Stomach (tissue), 9 donors: ENCODE results near the gene CLEC4G. TPM values are rescaled to one million over a fixed set of nuclear protein-coding genes. Genes with fewer than 3 reads are reported as not detected.

Experiments
- DNase-seq, 2 donors: peaks; one replicate each; pipeline versions ENCODE4 v3.0.0 to v3.0.0-alpha.2; 2013 to 2019
- H3K27ac ChIP-seq, 5 donors: fragments of 200-600 bp in 4 of 5; sonication (generic) in 4 of 5; one replicate each; pipeline ENCODE4 v1.5.1; 2013 to 2019; ENCODE audit warnings: mild to moderate bottlenecking in 1 of 5, moderate library complexity in 1 of 5
- H3K27me3 ChIP-seq, 3 donors: fragments of 200-600 bp; sonication (generic); one replicate each; pipeline ENCODE4 v1.5.1; 2017 to 2019; ENCODE audit warnings: mixed run types in 1 of 3
- H3K36me3 ChIP-seq, 4 donors: fragments of 200-600 bp; sonication (generic); 1 replicate in 3 of 4; 2 replicates in 1 of 4; pipeline ENCODE4 v1.5.1; 2016 to 2019
- H3K4me1 ChIP-seq, 4 donors: fragments of 200-600 bp; sonication (generic); one replicate each; pipeline ENCODE4 v1.5.1; 2016 to 2019
- H3K4me3 ChIP-seq, 4 donors: fragments of 200-600 bp; sonication (generic) in 3 of 4; one replicate each; pipeline ENCODE4 v1.5.1; 2016 to 2019; ENCODE audit warnings: mild to moderate bottlenecking in 1 of 4
- H3K9me3 ChIP-seq, 4 donors: fragments of 200-600 bp; sonication (generic); one replicate each; pipeline ENCODE4 v1.5.1; 2016 to 2019
- EP300 ChIP-seq: sonication (generic); formaldehyde crosslinking; IDR thresholded peaks from one replicate; pipeline ENCODE4 v1.6.1; 2017; ENCODE audit warnings: antibody characterized with exemption
- POLR2A ChIP-seq, 4 donors: fragments of 450-650 bp; IDR thresholded peaks; one replicate each; pipeline ENCODE4 v1.6.1; 2016; ENCODE audit warnings: antibody characterized with exemption in 4 of 4, control low read depth in 2 of 4, mild to moderate bottlenecking in 1 of 4, moderate library complexity in 1 of 4
- POLR2AphosphoS5 ChIP-seq, 3 donors: sonication (generic); formaldehyde crosslinking; IDR thresholded peaks; one replicate each; pipeline ENCODE4 v1.6.1; 2016; ENCODE audit warnings: antibody characterized with exemption in 3 of 3
- WGBS, 5 donors: extraction: QIAGEN DNeasy Blood & Tissue Kit in 3 of 5; methylation state at CpG; one replicate each; pipeline versions ENCODE4 v1.1.5 to v1.1.7; 2013 to 2018; 5-methylcytosine and 5-hydroxymethylcytosine counted together
- intact Hi-C: fragments of 100-400 bp; cut with DNase I; formaldehyde crosslinking; loops from one replicate; pipeline ENCODE4 v1.15.1; 2023; ENCODE audit warnings: low total_unique reads
- polyA plus RNA-seq, 3 donors: library from polyadenylated mRNA; stranded (reverse); fragments of 200-250 nt; gene quantifications; one replicate each; pipeline ENCODE4 v1.2.3, GENCODE V29; 2013
- total RNA-seq, 5 donors: library from RNA; depleted of rRNA; stranded (reverse); fragments of >200 nt; gene quantifications; one replicate each; pipeline versions ENCODE4 v1.1.0 to v1.2.3, GENCODE V29; 2014 to 2016
- TF ChIP-seq, protein P1 (sequence below), 7 experiments: fragments of 450-650 bp in 4 of 7; fragments of 200-600 bp in 3 of 7; sonication (generic) in 3 of 7; IDR thresholded peaks; one replicate each; pipeline ENCODE4 v1.5.1; 2016 to 2019; ENCODE audit warnings: antibody characterized with exemption in 7 of 7, control low read depth in 2 of 7, mild to moderate bottlenecking in 1 of 7
- donor health status: healthy with polysubstance abuse.
- donor health status: Bipolar disorder and iron deficiency.
- donor health status: healthy.

Gene CLEC4G
- total and polyA plus RNA-seq, 8 donors, result 0.25 to 1.2 (median 0.69) TPM; not detected in 4

DNA sequence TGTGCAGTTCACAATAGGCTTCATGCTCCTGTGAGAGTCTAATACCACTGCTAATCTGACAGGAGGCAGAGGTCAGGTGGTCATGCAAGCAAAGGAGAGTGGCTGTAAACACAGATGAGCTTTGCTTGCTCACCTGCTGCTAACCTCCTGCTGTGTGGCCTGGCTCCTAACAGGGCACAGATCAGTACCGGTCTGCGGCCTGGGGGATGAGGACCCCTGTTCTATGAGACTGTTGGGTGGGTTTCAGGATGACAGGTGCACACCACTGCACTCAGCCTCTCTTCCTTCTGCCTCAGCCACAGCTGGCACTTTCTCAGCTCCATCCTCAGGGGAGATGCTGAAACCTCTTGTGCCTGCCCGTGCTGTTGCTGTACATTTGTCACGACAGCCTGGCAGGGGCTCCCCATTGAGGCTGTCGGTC lies 9.7 kb downstream of the CLEC4G start:
- intact Hi-C loops, result no loop called here
- 22 to 42% (median 31%) methylated on average over 3 to 5 of the region's 5 CpGs for WGBS, 5 donors

DNA sequence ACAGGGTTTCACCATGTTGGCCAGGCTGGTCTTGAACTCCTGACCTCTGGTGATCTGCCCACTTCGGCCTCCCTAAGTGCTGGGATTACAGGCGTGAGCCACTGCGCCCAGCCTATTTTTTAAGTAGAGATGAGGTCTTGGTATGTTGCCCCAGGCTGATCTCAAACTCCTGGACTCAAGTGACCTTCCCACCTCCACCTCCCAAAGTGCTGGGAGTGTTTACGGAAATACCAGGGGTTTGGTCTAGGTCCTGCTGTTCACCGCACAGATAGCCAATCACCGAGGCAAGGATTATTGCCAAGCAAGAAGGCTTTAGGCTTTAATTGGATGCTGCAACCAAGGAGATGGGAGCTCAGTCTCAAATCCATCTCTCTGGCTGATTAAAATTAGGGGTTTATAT lies 11.6 kb downstream of the CLEC4G start:
- H3K4me1 ChIP-seq, result no peaks in the 10 kb centered on the region
- TF ChIP-seq POLR2AphosphoS5 (IDR thresholded peaks at IDR 0.05) (no peak), EP300 (no peak), POLR2A (IDR thresholded peaks at IDR 0.05) (no peak)
- TF ChIP-seq, protein P1, sequence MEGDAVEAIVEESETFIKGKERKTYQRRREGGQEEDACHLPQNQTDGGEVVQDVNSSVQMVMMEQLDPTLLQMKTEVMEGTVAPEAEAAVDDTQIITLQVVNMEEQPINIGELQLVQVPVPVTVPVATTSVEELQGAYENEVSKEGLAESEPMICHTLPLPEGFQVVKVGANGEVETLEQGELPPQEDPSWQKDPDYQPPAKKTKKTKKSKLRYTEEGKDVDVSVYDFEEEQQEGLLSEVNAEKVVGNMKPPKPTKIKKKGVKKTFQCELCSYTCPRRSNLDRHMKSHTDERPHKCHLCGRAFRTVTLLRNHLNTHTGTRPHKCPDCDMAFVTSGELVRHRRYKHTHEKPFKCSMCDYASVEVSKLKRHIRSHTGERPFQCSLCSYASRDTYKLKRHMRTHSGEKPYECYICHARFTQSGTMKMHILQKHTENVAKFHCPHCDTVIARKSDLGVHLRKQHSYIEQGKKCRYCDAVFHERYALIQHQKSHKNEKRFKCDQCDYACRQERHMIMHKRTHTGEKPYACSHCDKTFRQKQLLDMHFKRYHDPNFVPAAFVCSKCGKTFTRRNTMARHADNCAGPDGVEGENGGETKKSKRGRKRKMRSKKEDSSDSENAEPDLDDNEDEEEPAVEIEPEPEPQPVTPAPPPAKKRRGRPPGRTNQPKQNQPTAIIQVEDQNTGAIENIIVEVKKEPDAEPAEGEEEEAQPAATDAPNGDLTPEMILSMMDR (IDR thresholded peaks at IDR 0.05), result no peak
- H3K9me3 ChIP-seq, result peaks cover 0 to 16% (median 4%) of the 10 kb centered on the region in 4 donors
- 54 to 75% (median 72%) methylated on average over 6 of the region's 6 CpGs for WGBS, 5 donors
- intact Hi-C loops, result no loop called here
- H3K27ac ChIP-seq, result no peak overlapping the region
- H3K4me3 ChIP-seq, result no peak overlapping the region
- H3K36me3 ChIP-seq, result no peaks in the 10 kb centered on the region
- no peak for DNase-seq
- H3K27me3 ChIP-seq, result peaks cover 0 to 51% (median 0%) of the 10 kb centered on the region in 3 donors

More for the DNA sequence above, 9.7 kb downstream of the CLEC4G start:
- DNase-seq, result no peak
- TF ChIP-seq POLR2AphosphoS5 (IDR thresholded peaks at IDR 0.05) (no peak), POLR2A (IDR thresholded peaks at IDR 0.05) (no peak), EP300 (no peak)
- TF ChIP-seq, protein P1 (IDR thresholded peaks at IDR 0.05), result no peak
- Histone ChIP-seq H3K27me3 (peaks cover 0 to 58% (median 0%) of the 10 kb centered on the region in 3 donors), H3K4me3 (no peak overlapping the region), H3K4me1 (no peaks in the 10 kb centered on the region), H3K27ac (no peak overlapping the region), H3K36me3 (no peaks in the 10 kb centered on the region), H3K9me3 (peaks cover 0 to 7% (median 0%) of the 10 kb centered on the region in 4 donors)

DNA sequence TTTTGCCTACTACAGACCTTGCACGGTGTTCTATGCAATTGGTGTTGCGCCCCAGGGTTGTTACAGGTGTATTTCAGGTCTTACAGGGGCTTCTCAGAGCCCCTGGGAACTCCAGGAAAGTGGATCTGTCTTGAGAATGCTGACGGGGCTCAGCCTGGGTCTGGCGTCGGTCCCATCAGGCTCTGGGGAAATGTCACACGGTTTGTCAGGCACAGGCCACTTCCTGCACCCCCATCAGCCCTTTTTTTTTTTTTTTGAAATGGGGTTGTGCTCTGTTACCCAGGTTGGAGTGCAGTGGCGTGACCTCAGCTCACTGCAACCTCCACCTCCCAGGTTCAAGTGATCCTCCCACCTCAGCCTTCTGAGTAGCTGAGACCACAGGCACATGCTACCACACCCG lies 13.2 kb downstream of the CLEC4G start:
- no peak for DNase-seq
- no peak overlapping the region for H3K27ac ChIP-seq
- TF ChIP-seq, protein P1 (IDR thresholded peaks at IDR 0.05), result no peak
- TF ChIP-seq POLR2AphosphoS5 (IDR thresholded peaks at IDR 0.05), result no peak
- TF ChIP-seq EP300, result no peak
- TF ChIP-seq POLR2A (IDR thresholded peaks at IDR 0.05), result no peak
- intact Hi-C loops, result no loop called here
- peaks cover 0 to 37% (median 0%) of the 10 kb centered on the region in 3 donors for H3K27me3 ChIP-seq
- 47 to 72% (median 56%) methylated on average over 8 of the region's 8 CpGs for WGBS, 5 donors
- no peaks in the 10 kb centered on the region for H3K4me1 ChIP-seq
- H3K9me3 ChIP-seq, result peaks cover 0 to 16% (median 5%) of the 10 kb centered on the region in 4 donors
- H3K4me3 ChIP-seq, result no peak overlapping the region
- no peaks in the 10 kb centered on the region for H3K36me3 ChIP-seq

DNA sequence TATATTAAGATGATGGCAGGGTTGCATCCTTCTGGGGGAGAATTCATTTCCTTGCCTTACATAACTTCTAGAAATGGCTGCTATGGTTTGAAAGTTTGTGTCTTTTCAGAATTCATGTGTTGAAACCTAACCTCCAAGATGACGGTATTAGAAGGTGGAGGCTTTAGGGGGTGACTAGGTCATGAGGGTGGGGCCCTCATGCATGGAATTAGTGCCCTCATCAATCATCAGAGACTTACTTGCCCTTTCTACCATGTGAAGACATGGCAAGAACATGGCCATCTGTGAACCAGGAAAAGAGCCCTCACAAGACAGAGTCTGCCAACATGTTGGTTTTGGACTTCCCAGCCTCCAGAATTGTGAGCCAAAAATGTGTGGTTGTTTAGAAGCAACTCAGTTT lies 15.1 kb downstream of the CLEC4G start:
- Histone ChIP-seq H3K36me3 (no peaks in the 10 kb centered on the region), H3K4me3 (no peak overlapping the region), H3K27me3 (peaks cover 0 to 19% (median 0%) of the 10 kb centered on the region in 3 donors), H3K9me3 (peaks cover 0 to 16% (median 5%) of the 10 kb centered on the region in 4 donors), H3K27ac (no peak overlapping the region), H3K4me1 (no peaks in the 10 kb centered on the region)
- 74 to 84% (median 79%) methylated on average over 1 of the region's 1 CpG for WGBS, 5 donors
- DNase-seq, result no peak
- intact Hi-C loops, result no loop called here
- TF ChIP-seq POLR2A (IDR thresholded peaks at IDR 0.05) (no peak), POLR2AphosphoS5 (IDR thresholded peaks at IDR 0.05) (no peak), EP300 (no peak)
- TF ChIP-seq, protein P1 (IDR thresholded peaks at IDR 0.05), result no peak
